SK-MEL-5 (cell line): ENCODE measurements around the gene MMAA. TPM values are rescaled to one million over a fixed set of nuclear protein-coding genes. Genes with fewer than 3 reads are reported as not detected.
"Not testable (repeated sequence)": the region's sequence is repeated elsewhere in the genome, so short reads cannot be mapped to it uniquely, and the experiment has no call there.

Experiments
- DNase-seq: peaks from one replicate; pipeline ENCODE4 v3.0.0-alpha.2; 2016; ENCODE audit warnings: low read depth, low spot score
- in situ Hi-C: cut with HindIII; loops from 2 replicates; pipeline ENCODE4 v1.10.0; 2016; ENCODE audit warnings: low sequenced_read_pairs, high pct_unique_total_duplicates, low pct_unique_long_range_greater_than_20kb
- polyA plus RNA-seq, 2 experiments: library from polyadenylated mRNA; depleted of rRNA; stranded (reverse); fragments of >200 nt; gene quantifications; 2 replicates each; pipeline ENCODE4 v1.2.3, GENCODE V29; 2015
- total RNA-seq: library from RNA; depleted of rRNA; stranded (reverse); fragments of >200 nt; shearing (Covaris generic); gene quantifications from 2 replicates; pipeline ENCODE4 v1.2.3, GENCODE V29; 2014; rRNA removed

Gene MMAA
- total RNA-seq, result 4.2 and 5.0 TPM in 2 replicates
- polyA plus RNA-seq (2015; cell fraction: cytosol; rRNA removed), result 2.5 and 3.7 TPM in 2 replicates
- 2.3 and 3.8 TPM in 2 replicates for polyA plus RNA-seq (2015; cell fraction: nucleus; rRNA removed)

GRCh38 chr4:145618932-145619638, at the start of gene MMAA:
Gene MMAA, plus strand, starts transcription at chr4:145619385. Its CDS starts 19,755 bp downstream, at chr4:145639140.
- in situ Hi-C loops, result no loop called here
- DNase-seq, result peak; percentile 91

DNA sequence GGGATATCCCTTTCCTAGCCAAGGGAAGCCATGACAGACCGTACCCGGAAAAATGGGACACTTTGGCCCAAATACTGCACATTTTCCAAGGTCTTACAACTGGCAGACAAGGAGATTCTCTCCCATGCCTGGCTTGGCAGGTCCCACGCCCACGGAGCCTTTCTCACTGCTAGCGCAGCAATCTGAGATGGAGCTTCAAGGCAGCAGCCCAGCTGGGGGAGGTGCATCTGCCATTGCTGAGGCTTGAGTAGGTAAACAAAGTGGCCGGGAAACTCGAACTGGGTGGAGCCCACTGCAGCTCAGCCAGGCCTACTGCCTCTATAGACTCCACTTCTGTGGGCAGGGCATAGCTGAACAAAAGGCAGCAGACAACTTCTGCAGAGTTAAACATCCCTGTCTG, 44.6 kb upstream of the MMAA start:
- DNase-seq, in situ Hi-C loops: not testable (repeated sequence)

DNA sequence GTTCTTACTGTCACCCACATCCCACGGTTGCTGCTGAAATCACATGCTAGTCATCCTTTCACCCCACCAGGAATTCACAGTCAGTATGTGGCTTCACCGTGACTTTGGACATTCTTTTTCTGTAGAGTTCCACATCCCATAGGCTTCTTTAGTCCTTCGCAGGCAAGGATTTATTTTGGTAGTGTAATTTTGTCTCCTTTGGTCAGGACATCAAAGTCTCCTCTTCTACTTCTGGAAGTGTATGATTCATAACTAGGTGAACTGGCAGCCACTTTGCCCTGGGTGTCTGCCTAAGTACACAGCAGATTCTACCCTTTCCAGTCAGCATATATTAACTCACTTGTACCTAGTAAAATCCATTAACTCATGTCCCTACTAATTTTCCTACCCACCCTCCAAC, 38.3 kb upstream of the MMAA start:
- in situ Hi-C loops, result no loop called here
- DNase-seq, result no peak

- no peak for DNase-seq
- in situ Hi-C loops, result no loop called here
These were observed 35.8 kb upstream of the MMAA start for GRCh38 chr4:145583191-145584055.

GRCh38 chr4:145587088-145587754, 32.0 kb upstream of the MMAA start:
- no peak for DNase-seq
- in situ Hi-C loops, result no loop called here

DNA sequence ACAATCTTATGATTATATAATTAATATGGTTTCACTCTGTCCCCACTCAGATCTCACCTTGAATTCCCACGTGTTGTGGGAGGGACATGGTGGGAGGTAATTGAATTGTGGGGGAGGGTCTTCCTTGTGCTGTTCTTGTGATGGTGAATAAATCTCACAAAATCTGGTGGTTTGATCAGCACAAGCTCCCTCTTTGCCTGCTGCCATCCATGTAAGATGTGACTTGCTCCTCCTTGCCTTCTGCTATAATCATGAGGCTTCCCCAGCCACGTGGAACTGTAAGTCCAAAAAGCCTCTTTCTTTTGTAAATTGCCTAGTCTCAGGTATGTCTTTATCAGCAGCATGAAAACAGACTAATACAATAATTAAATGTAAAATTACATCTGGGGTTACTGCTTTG, 29.8 kb upstream of the MMAA start:
- DNase-seq, in situ Hi-C loops: not testable (repeated sequence)

GRCh38 chr4:145589916-145590702, 29.1 kb upstream of the MMAA start:
- in situ Hi-C loops, result no loop called here
- no peak for DNase-seq

- no peak for DNase-seq
- in situ Hi-C loops, result no loop called here
These were observed 16.9 kb upstream of the MMAA start for GRCh38 chr4:145602129-145602760.

GRCh38 chr4:145605941-145606340, 13.2 kb upstream of the MMAA start:
- no peak for DNase-seq
- in situ Hi-C loops, result no loop called here

DNA sequence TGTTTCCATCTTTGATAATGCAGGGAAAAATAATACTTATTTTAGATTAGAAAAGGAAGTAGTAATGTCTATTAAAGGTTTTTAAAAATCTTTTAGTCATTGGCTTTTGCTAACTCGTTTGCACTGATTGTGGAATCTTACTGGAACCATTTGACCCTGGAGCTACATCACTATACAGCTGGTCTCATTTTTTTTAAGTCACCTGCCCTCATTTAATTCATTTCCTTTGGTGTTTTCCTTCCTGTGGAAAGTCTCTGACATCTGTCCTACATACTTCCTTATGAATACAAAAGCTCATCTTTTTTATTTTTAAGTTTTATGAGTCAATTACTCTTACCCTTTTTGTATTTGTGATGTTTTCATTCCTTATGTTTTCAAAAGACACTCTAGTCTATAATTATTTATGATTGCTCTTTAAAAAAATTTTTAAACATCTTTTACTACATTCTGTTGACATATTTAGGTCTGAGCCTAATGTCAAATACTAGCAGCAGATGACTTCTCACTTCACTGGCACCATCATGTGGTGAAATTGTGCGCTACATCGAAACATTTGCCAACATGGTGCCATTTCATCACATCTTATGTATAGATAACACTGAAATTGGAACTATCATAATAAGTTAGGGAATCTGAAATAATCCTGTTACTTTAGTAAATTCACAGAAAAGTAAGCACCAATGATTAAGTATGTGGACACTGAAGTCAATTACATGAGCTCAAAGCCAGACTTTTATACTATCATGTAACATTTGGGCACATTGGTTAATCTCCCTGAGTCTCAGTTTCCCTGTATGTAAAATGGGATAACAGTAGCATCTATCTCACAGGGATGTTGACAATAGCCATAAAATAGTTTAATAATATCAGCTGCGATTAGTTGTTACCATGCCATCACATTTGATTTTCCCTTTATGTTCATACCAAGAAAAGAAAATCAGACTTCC, 9.4 kb upstream of the MMAA start:
- in situ Hi-C loops, result no loop called here
- DNase-seq, result peak; percentile 73

DNA sequence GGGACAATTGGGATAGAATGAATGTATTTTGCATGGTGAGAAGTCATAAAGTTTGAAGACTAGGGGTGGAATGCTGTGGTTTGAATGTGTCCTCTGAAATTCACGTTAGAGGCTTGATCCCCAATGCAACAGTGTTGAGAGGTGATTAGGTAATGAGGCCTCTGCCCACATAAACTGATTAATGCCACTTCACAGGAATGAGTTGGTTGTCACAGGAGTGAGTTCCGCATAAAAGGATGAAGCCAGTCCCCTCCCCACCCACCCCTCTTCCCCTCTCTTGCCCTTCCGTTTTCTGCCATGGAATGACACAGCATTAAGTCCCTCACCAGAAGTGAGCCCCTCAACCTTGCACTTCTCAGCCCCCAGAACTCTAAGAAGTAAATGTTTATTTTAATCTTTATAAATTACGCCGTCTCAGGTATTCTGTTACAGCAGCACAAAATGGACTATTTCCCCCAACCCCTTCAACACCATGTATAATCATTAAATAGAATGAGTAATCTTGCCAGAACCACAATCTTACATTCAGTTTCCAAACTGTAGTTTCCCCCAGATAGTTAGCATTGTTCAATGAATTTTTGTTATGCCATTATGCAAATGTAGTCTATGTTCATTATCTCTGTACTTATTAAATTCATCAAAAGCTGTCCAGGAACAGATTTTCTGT, 5.5 kb upstream of the MMAA start:
- in situ Hi-C loops, result no loop called here

GRCh38 chr4:145614233-145614610, 5.0 kb upstream of the MMAA start:
- no peak for DNase-seq
- in situ Hi-C loops, result no loop called here

More for the DNA sequence above, 5.5 kb upstream of the MMAA start:
- no peak for DNase-seq

DNA sequence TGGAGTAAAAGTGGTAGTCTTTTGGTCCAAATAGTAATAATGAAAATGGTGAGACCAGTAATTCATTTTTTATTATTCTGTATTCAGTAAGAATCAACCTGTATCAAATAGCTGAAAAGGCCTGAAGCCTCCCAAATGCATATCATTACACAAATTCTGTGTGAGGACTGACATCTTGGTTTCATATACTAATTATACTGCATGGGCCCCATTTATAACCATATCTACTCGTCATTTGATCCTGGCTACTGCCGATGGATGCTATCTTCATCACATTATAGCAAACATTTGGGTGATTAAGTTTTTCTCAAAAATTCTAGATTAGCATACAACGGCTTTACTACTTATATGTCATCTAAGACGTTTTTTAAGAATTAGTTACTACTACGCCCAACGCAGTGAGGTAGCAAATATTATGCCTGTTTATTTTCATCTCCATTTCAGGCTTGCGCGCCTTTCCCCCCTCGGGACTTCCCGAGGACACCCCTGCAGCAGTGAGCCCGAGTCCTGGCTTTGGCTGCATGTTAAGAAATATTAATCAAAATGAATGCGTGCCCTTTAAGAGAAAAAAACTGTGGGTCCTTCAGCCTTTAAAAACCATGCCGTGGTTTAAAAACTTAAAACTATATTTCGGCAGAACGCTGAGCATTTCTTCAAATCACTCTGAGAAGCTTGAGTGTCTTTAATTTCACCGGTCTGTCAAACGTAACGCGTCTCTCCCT, 814 bp upstream of the MMAA start:
- no peak for DNase-seq
- in situ Hi-C loops, result no loop called here

DNA sequence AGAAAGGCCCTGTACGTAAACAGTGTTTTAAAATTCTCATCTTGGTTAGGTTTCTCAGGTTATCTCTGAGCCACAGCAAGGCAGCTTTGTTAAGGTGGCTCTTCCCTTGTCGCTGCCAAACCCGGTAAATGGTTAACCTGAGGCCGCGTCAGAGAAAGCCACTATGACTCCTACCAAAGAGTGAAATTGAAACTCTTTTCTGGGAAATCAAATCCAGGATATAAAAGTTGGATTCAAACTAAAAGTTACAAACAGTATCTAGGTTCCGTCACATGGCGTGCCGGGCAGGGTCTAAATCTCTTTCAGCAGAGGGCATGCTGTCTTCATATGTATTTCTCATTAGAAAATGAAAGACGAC, 433 bp downstream of the MMAA start:
- peak; percentile 47 for DNase-seq
- in situ Hi-C loops, result no loop called here

DNA sequence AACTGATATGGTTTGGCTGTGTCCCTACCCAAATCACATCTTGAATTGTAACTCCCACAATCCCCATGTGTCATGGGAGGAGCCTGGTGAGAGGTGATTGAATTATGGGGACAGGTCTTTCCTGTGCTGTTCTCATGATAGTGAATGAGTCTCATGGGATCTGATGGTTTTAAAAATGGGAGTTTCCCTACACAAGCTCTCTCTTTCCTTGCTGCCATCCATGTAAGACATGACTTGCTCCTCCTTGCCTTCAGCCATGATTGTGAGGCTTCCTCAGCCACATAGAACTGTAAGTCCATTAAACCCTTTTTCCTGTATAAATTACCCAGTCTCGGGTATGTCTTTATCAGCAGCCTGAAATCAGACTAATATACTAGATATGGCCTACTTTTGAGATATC, 2.9 kb downstream of the MMAA start:
- DNase-seq, in situ Hi-C loops: not testable (repeated sequence)
